GM12874 (cell line): ENCODE data around the gene BTNL2.

Source experiments
- TF ChIP-seq, protein P1 (sequence below): IDR thresholded peaks from 2 replicates; pipeline ENCODE4 v1.5.1; 2011; ENCODE audit warnings: low read depth, mild to moderate bottlenecking, control low read depth, low read length, moderate library complexity; ENCODE audit not compliant: insufficient read depth

The BTNL2 gene, protein sequence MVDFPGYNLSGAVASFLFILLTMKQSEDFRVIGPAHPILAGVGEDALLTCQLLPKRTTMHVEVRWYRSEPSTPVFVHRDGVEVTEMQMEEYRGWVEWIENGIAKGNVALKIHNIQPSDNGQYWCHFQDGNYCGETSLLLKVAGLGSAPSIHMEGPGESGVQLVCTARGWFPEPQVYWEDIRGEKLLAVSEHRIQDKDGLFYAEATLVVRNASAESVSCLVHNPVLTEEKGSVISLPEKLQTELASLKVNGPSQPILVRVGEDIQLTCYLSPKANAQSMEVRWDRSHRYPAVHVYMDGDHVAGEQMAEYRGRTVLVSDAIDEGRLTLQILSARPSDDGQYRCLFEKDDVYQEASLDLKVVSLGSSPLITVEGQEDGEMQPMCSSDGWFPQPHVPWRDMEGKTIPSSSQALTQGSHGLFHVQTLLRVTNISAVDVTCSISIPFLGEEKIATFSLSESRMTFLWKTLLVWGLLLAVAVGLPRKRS

DNA sequence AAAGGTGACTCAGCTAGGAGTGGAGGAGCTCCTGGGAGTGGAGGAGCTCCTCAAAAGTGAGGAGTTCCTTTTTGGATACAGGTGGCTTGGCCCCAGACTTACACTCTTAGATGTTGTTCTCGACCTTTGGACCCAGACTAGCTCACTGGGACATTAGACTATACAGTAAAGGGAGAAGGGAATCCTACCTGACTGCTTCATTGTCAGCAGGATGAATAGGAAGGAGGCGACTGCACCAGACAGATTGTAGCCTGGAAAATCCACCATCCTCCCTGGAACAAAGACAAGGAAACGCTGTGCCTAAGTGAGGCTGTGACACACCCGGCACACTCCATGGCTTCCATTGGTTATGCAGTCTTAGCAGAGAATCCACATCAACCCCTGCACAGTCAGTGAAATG is at the start of gene BTNL2:
BTNL2 (minus strand) TSS at position 325 of the 400 bp plus-strand sequence; CDS start at position 267, 58 bp downstream.
- TF ChIP-seq, protein P1, sequence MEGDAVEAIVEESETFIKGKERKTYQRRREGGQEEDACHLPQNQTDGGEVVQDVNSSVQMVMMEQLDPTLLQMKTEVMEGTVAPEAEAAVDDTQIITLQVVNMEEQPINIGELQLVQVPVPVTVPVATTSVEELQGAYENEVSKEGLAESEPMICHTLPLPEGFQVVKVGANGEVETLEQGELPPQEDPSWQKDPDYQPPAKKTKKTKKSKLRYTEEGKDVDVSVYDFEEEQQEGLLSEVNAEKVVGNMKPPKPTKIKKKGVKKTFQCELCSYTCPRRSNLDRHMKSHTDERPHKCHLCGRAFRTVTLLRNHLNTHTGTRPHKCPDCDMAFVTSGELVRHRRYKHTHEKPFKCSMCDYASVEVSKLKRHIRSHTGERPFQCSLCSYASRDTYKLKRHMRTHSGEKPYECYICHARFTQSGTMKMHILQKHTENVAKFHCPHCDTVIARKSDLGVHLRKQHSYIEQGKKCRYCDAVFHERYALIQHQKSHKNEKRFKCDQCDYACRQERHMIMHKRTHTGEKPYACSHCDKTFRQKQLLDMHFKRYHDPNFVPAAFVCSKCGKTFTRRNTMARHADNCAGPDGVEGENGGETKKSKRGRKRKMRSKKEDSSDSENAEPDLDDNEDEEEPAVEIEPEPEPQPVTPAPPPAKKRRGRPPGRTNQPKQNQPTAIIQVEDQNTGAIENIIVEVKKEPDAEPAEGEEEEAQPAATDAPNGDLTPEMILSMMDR, result no peak

DNA sequence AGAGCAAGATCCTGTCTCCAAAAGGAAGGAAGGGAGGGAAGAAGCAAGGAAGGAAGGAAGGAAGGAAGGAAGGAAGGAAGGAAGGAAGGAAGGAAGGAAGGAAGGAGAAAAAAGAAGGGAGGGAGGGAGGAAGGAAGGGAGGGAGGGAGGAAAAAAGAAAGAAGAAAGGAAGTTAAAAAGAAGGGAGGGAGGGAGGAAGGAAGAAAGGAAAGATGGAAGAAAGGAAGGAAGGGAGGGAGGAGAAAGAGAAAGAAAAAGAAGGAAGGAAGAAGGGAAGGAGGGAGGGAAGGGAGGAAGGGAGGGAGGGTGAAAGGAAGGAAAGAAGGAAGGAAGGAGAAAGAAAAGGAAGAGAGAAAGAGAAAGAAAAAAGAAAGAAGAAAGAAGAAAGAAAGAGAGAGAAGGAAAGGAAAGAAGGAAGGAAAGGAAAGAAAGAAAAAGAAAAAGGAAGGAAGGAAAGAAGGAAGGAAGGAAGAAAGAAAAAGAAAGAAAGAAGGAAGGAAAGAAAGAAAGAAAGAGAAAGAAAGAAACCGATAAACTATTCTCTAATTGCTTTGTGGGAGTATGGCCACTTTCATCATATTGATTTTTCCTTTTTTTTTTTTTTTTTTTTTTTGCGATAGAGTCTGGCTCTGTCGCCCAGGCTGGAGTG is 42.2 kb upstream of the BTNL2 start:
- TF ChIP-seq, protein P1, result no peak

DNA sequence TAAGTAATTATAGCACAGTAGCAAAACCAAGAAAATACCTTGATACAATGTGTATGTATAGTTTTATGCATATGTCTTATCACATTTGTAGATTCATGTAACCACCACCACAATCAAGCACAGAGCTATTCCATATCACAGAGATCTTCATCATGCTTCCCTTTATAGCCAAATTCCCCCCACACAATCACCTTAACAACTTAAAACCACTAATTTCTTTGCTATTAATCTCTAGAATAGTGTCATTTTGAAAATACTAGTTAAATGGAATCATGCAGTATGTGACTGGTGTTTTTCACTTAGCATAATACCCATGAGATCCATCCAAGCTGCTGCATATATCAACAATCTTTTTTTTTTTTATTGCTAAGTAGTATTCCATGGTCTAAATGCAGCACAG is 41.0 kb upstream of the BTNL2 start:
- TF ChIP-seq, protein P1, result no peak

DNA sequence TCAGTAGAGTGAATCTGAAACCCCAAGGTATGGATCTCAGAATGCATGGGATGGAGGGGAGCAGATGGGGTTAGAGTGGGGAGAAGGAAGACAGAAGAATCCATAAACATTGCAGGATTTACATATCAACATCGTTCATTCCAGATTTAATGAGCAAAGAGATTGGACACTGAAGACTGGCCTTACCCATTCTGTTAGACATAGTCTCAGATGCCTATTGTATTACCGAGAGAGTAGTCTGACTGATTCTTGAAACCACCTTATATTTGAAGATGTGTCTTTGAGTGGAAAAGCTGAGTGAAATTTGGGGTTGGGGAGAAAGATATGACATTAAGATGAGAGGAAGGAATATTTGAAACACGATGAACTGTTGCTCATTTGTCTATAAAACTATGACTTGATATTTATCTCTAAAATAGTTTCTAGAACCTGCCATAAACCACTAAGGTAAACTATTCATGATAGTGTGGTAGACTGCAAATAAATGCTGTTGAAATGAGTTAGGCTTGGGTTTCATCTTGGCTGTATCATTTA is 38.4 kb upstream of the BTNL2 start:
- TF ChIP-seq, protein P1, result no peak

DNA sequence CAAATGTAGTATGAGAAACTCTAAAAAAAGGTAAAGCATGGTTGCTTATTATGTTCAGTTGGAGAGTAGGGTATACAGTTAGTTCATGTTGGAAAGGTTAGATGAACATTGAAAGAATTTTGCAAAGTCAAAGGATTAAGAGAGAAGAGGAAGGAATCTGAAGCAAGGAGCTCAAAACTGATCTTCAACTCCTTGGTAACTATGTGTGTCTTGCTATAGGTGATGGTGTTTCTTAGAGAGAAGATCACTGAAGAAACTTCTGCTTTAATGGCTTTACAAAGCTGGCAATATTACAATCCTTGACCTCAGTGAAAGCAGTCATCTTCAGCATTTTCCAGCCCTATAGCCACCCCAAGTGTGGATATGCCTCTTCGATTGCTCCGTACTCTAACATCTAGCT is 37.5 kb upstream of the BTNL2 start:
- TF ChIP-seq, protein P1, result no peak

DNA sequence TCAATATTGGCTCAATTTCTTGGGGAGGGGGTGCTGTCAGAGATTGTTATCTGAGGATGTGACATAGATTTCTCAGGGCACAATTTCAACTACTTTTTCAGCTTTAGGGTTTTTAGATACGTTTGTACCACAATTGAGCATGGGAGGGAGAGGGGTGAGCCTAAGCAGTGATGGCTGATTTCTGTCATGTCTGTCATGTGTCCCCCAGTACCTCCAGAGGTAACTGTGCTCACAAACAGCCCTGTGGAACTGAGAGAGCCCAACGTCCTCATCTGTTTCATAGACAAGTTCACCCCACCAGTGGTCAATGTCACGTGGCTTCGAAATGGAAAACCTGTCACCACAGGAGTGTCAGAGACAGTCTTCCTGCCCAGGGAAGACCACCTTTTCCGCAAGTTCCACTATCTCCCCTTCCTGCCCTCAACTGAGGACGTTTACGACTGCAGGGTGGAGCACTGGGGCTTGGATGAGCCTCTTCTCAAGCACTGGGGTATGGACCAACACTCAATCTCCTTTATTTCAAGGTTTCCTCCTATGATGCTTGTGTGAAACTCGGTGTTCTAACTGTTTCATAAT is 36.1 kb upstream of the BTNL2 start:
- TF ChIP-seq, protein P1, result no peak

DNA sequence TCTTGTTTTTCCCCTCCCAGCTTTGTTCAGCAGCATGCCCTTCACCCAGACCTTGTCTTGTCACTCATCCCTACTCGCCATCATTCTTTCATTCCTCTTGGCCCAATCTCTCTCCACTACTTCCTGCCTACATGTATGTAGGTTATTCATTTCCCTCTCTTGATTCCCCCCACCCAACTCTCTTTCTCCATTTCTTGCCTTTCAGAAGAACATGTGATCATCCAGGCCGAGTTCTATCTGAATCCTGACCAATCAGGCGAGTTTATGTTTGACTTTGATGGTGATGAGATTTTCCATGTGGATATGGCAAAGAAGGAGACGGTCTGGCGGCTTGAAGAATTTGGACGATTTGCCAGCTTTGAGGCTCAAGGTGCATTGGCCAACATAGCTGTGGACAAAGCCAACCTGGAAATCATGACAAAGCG is 35.3 kb upstream of the BTNL2 start:
- TF ChIP-seq, protein P1, result no peak
